HepG2 (cell line): ENCODE data around the gene ZNF333. TPM values are rescaled to one million over a fixed set of nuclear protein-coding genes. Genes with fewer than 3 reads are reported as not detected.

Experiments
- ATAC-seq: fragments of 200-7000 bp; cut with Tn5 transposase; 3 replicates; pipeline ENCODE4 v1.9.1; 2020; ENCODE audit warnings: mild to moderate bottlenecking, moderate library complexity
- BruUV-seq: library from RNA; stranded (reverse); fragments of 400-500 nt; replicated peaks from 2 replicates; lab custom pipeline; 2021; lab: Mats Ljungman, UMichigan
- CTCF ChIA-PET: fragments of 300-600 bp; formaldehyde crosslinking; extraction: SDS; loops from one replicate; lab custom pipeline; 2021; ENCODE audit warnings: low total read pairs, inconsistent platforms, low intra/inter-chr PET ratio; lab: Yijun Ruan, JAX
- POLR2A ChIA-PET: fragments of 350-600 bp; sonication (Branson Sonifier 250); formaldehyde crosslinking; loops from one replicate; lab custom pipeline; 2020; ENCODE audit warnings: antibody characterized with exemption, inconsistent platforms; lab: Yijun Ruan, JAX
- DNase-seq: peaks from one replicate; pipeline ENCODE4 v3.0.0-alpha.2; 2015; ENCODE audit warnings: low spot score
- FAIRE-seq: peaks from 3 replicates; lab custom pipeline; 2011; peaks lifted over from hg19 to GRCh38; lab: Jason Lieb, UNC
- H2AFZ ChIP-seq: one replicate; pipeline ENCODE4 v1.6.1; 2011; ENCODE audit warnings: low read length, inconsistent platforms
- H3K27ac ChIP-seq: fragments of 300-600 bp; 3 replicates; pipeline ENCODE4 v1.8.0; 2011; ENCODE audit warnings: mixed run types, mild to moderate bottlenecking, mixed read lengths, low read length, inconsistent platforms; ENCODE audit not compliant: insufficient read depth; ENCODE audit errors: extremely low read length
- H3K27me3 ChIP-seq, 2 experiments: fragments of 200-600 bp in 1 of 2; 2 replicates in 1 of 2; 3 replicates in 1 of 2; pipeline versions ENCODE4 v1.6.0 to v1.8.0; 2011; ENCODE audit warnings: low read length in 2 of 2, mild to moderate bottlenecking in 2 of 2, moderate library complexity in 2 of 2, inconsistent platforms in 1 of 2; ENCODE audit not compliant: insufficient read depth in 2 of 2, control insufficient read depth in 1 of 2
- H3K36me3 ChIP-seq, 2 experiments: fragments of 200-600 bp in 1 of 2; replicated peaks in 1 of 2; 2 replicates in 1 of 2; 3 replicates in 1 of 2; pipeline versions ENCODE4 v1.5.1 to v1.8.0; 2011; ENCODE audit warnings: low read length in 2 of 2, inconsistent platforms in 1 of 2; ENCODE audit not compliant: insufficient read depth in 2 of 2, control insufficient read depth in 1 of 2
- H3K4me1 ChIP-seq: 2 replicates; pipeline ENCODE4 v1.5.1; 2012; ENCODE audit warnings: low read length, inconsistent platforms; ENCODE audit not compliant: insufficient read depth
- H3K4me2 ChIP-seq: 2 replicates; pipeline ENCODE4 v1.6.0; 2011; ENCODE audit warnings: low read depth, low read length, inconsistent platforms
- H3K4me3 ChIP-seq, 3 experiments: fragments of 200-600 bp in 1 of 3; sonication (generic), shearing (Covaris generic) in 1 of 3; replicated peaks in 1 of 3; 2 replicates each; pipeline ENCODE4 v1.5.1; 2011 to 2016; ENCODE audit warnings: low read length in 3 of 3, inconsistent platforms in 2 of 3, low read depth in 2 of 3, mild to moderate bottlenecking in 2 of 3, control low read depth in 1 of 3, mixed read lengths in 1 of 3; ENCODE audit not compliant: insufficient read depth in 1 of 3
- H3K79me2 ChIP-seq: one replicate; pipeline ENCODE4 v1.6.1; 2011; ENCODE audit warnings: low read length, inconsistent platforms; ENCODE audit not compliant: insufficient read depth
- H3K9ac ChIP-seq: 2 replicates; pipeline ENCODE4 v1.6.0; 2011; ENCODE audit warnings: mild to moderate bottlenecking, low read depth, low read length, inconsistent platforms; ENCODE audit not compliant: insufficient read depth
- H3K9me3 ChIP-seq: 2 replicates; pipeline ENCODE4 v1.5.1; 2012; ENCODE audit warnings: mild to moderate bottlenecking, low read length
- H4K20me1 ChIP-seq: 2 replicates; pipeline ENCODE4 v1.6.0; 2011; ENCODE audit warnings: inconsistent platforms, mild to moderate bottlenecking, low read length, moderate library complexity; ENCODE audit not compliant: insufficient read depth
- ARNT2 ChIP-seq: sonication (generic); formaldehyde crosslinking; IDR thresholded peaks from 2 replicates; pipeline ENCODE4 v1.8.0; 2022; ENCODE audit warnings: mild to moderate bottlenecking, low read depth, missing genetic modification reagents, moderate library complexity
- ARNTL ChIP-seq: sonication (generic); formaldehyde crosslinking; IDR thresholded peaks from 2 replicates; pipeline ENCODE4 v1.4.0; 2020; ENCODE audit warnings: mild to moderate bottlenecking, missing genetic modification reagents
- ISL2 ChIP-seq: sonication (generic); formaldehyde crosslinking; IDR thresholded peaks from 2 replicates; pipeline ENCODE4 v1.5.0; 2020; ENCODE audit warnings: missing genetic modification reagents
- JDP2 ChIP-seq: sonication (generic); formaldehyde crosslinking; IDR thresholded peaks from 2 replicates; pipeline ENCODE4 v1.8.1; 2022; ENCODE audit warnings: missing genetic modification reagents, borderline replicate concordance
- NFIC ChIP-seq: IDR thresholded peaks from 2 replicates; pipeline ENCODE4 v1.6.1; 2012; ENCODE audit warnings: mild to moderate bottlenecking, low read length, inconsistent platforms
- RFX5 ChIP-seq: IDR thresholded peaks from 2 replicates; pipeline ENCODE4 v1.6.1; 2011; ENCODE audit warnings: low read depth, low read length, improper control_type of control experiment
- SKIL ChIP-seq: sonication (generic); formaldehyde crosslinking; IDR thresholded peaks from 2 replicates; pipeline ENCODE4 v1.8.0; 2022; ENCODE audit warnings: missing genetic modification reagents, mild to moderate bottlenecking, moderate library complexity, borderline replicate concordance
- THYN1 ChIP-seq: sonication (generic); formaldehyde crosslinking; IDR thresholded peaks from 2 replicates; pipeline ENCODE4 v1.8.1; 2023; ENCODE audit warnings: low read depth, mild to moderate bottlenecking, moderate library complexity, missing genetic modification reagents, borderline replicate concordance
- ZNF20 ChIP-seq: sonication (generic); formaldehyde crosslinking; IDR thresholded peaks from 2 replicates; pipeline ENCODE4 v1.4.0; 2020; ENCODE audit warnings: mild to moderate bottlenecking, moderate library complexity, missing genetic modification reagents
- ZNF484 ChIP-seq: sonication (generic); formaldehyde crosslinking; IDR thresholded peaks from 2 replicates; pipeline ENCODE4 v1.5.1; 2020; ENCODE audit warnings: mild to moderate bottlenecking, low read depth, missing genetic modification reagents, borderline replicate concordance
- ZNF597 ChIP-seq: sonication (generic); formaldehyde crosslinking; IDR thresholded peaks from 2 replicates; pipeline ENCODE4 v1.5.0; 2020; ENCODE audit warnings: missing genetic modification reagents
- ZNF629 ChIP-seq: sonication (generic); formaldehyde crosslinking; conservative IDR thresholded peaks from 2 replicates; pipeline ENCODE4 v1.5.0; 2020; ENCODE audit warnings: missing genetic modification reagents
- ZSCAN9 ChIP-seq: IDR thresholded peaks from 2 replicates; pipeline ENCODE4 v1.6.1; 2016; ENCODE audit warnings: borderline replicate concordance
- WGBS: methylation state at CpG from one replicate; pipeline ENCODE4 v1.1.6; 2017; ENCODE audit warnings: low lambda C conversion rate; 5-methylcytosine and 5-hydroxymethylcytosine counted together
- in situ Hi-C: cut with HindIII; loops from 2 replicates; pipeline ENCODE4 v1.10.0; 2017; ENCODE audit warnings: low pct_unique_long_range_greater_than_20kb; ENCODE audit not compliant: extremely low pct_ligation_motif_present
- intact Hi-C: fragments of 100-400 bp; cut with micrococcal nuclease; formaldehyde crosslinking; loops from one replicate; pipeline ENCODE4 v1.10.0; 2022; ENCODE audit not compliant: unreplicated experiment
- polyA plus RNA-seq, 8 experiments: library from polyadenylated mRNA; depleted of rRNA in 3 of 8; stranded (reverse) in 7 of 8; unstranded in 1 of 8; fragments of >200 nt; fragmentation: Illumina TruSeq in 4 of 8; extraction: Trizol in 4 of 8; gene quantifications; 2 replicates each; pipeline versions ENCODE4 v1.2.1 to v1.2.3, GENCODE V29; 2011 to 2016; ENCODE audit warnings: low read depth in 4 of 8, missing spikeins in 1 of 8, mixed read lengths in 1 of 8; ENCODE audit not compliant: insufficient read depth in 1 of 8
- total RNA-seq, 5 experiments: library from RNA; depleted of rRNA; stranded (reverse); fragments of >200 nt; fragmentation: Illumina TruSeq; extraction: Trizol; gene quantifications; 2 replicates each; pipeline ENCODE4 v1.2.3, GENCODE V29; 2016; ENCODE audit warnings: low read depth in 1 of 5

The ZNF333 gene
- total and polyA plus RNA-seq, 2 of the 13 experiments (the other 11 are each of a cell fraction or from before 2014, with no cell fraction given) = 3.4 to 6.4 TPM

DNA sequence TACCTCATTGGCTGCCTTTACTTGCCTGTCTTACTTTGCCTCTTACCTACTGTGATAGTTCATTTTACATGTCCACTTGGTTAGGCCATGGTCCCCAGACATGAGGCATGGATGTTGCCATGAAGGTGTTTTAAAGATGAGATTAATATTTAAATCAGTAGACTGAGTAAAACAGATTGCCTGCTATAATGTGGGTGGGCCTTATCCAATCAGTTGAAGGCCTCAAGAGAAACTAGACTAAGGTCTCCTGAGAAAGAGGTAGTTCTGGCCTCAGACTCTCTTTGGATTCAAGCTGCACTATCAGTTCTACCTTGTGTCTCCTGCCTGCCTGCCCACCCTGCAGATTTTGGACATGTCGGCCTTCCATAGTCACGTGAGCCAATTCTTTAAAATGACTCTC is 41.3 kb upstream of the ZNF333 start:
- Histone ChIP-seq H3K27ac (no peak overlapping the region), H3K27me3 (no peaks in the 10 kb centered on the region), H3K79me2 (no peaks in the 10 kb centered on the region), H3K4me3 (no peak overlapping the region), H2AFZ (no peak overlapping the region), H3K4me2 (no peak overlapping the region), H3K9ac (no peak overlapping the region), H3K36me3 (no peaks in the 10 kb centered on the region), H3K4me1 (no peaks in the 10 kb centered on the region), H4K20me1 (no peaks in the 10 kb centered on the region), H3K9me3 (no peaks in the 10 kb centered on the region)
- TF ChIP-seq ARNT2 (CRISPR knock-in tag) (no peak), RFX5 (no peak), ISL2 (CRISPR knock-in tag) (no peak), SKIL (CRISPR knock-in tag) (no peak), ZNF597 (CRISPR knock-in tag) (no peak), ZSCAN9 (no peak), ZNF20 (no peak), THYN1 (CRISPR knock-in tag) (no peak), ZNF629 (CRISPR knock-in tag) (no peak), JDP2 (CRISPR knock-in tag) (no peak), ARNTL (CRISPR knock-in tag) (no peak), ZNF484 (CRISPR knock-in tag) (no peak), NFIC (no peak)
- DNase-seq = no peak
- in situ Hi-C loops (no loop called here), intact Hi-C loops (no loop called here)
- CTCF ChIA-PET = no interaction called here
- no peak for ATAC-seq
- POLR2A ChIA-PET = no interaction called here
- no TSS peak for BruUV-seq
- WGBS = 47% methylated on average over 2 of the region's 2 CpGs
- FAIRE-seq = no peak
